ENCODE measurements around the gene FGF19.

DNA sequence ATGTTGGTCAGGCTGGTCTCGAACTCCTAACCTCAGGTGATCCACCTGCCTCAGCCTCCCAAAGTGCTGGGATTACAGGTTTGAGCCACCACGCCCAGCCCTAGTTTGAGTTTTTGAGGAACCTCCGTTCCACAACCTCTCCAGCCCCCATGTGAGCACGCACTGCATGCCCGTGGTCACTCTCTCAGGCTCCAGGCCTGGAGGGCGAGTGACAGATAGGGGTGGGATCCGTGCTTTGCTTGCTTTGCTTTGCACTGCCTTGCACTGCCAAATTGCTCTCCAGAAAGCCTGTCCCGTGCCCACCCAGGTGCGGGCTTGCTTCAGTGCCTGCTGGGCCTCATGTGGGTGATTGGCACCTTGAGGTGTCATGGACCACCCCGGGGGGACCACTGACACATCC, 41.4 kb upstream of the FGF19 start:
- TF ChIP-seq, protein P1, sequence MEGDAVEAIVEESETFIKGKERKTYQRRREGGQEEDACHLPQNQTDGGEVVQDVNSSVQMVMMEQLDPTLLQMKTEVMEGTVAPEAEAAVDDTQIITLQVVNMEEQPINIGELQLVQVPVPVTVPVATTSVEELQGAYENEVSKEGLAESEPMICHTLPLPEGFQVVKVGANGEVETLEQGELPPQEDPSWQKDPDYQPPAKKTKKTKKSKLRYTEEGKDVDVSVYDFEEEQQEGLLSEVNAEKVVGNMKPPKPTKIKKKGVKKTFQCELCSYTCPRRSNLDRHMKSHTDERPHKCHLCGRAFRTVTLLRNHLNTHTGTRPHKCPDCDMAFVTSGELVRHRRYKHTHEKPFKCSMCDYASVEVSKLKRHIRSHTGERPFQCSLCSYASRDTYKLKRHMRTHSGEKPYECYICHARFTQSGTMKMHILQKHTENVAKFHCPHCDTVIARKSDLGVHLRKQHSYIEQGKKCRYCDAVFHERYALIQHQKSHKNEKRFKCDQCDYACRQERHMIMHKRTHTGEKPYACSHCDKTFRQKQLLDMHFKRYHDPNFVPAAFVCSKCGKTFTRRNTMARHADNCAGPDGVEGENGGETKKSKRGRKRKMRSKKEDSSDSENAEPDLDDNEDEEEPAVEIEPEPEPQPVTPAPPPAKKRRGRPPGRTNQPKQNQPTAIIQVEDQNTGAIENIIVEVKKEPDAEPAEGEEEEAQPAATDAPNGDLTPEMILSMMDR (IDR thresholded peaks at IDR 0.05) = no peak
- no peak for TF ChIP-seq POLR2A (IDR thresholded peaks at IDR 0.05)

Data from right lobe of liver (tissue), 4 donors.